H1 (cell line): ENCODE measurements around the gene SLC2A14.

Source experiments
- CTCF ChIP-seq, 3 experiments: IDR thresholded peaks; 1 replicate in 2 of 3; 2 replicates in 1 of 3; pipeline versions ENCODE4 v1.5.1 to v1.6.1; 2011; ENCODE audit warnings: low read length in 3 of 3, mild to moderate bottlenecking in 3 of 3, inconsistent platforms in 2 of 3, low read depth in 1 of 3, moderate library complexity in 1 of 3; ENCODE audit not compliant: insufficient read depth in 1 of 3; ENCODE audit errors: control extremely low read depth in 1 of 3
- EP300 ChIP-seq, 2 experiments: IDR thresholded peaks; 1 replicate in 1 of 2; 2 replicates in 1 of 2; pipeline ENCODE4 v1.6.1; 2011 to 2012; ENCODE audit warnings: low read depth in 2 of 2, low read length in 2 of 2, mild to moderate bottlenecking in 2 of 2, borderline replicate concordance in 1 of 2, inconsistent platforms in 1 of 2, moderate library complexity in 1 of 2
- JUN ChIP-seq: IDR thresholded peaks from 2 replicates; pipeline ENCODE4 v1.6.1; 2011; ENCODE audit warnings: low read depth, mild to moderate bottlenecking, improper control_type of control experiment, low read length
- POLR2A ChIP-seq, 2 experiments: IDR thresholded peaks; 1 replicate in 1 of 2; 2 replicates in 1 of 2; pipeline ENCODE4 v1.6.1; 2011; ENCODE audit warnings: low read depth in 2 of 2, low read length in 2 of 2, mild to moderate bottlenecking in 2 of 2; ENCODE audit errors: control extremely low read depth in 1 of 2
- POLR2AphosphoS5 ChIP-seq: IDR thresholded peaks from 2 replicates; pipeline ENCODE4 v1.6.1; 2011; ENCODE audit warnings: low read depth, low read length

- no peak for TF ChIP-seq CTCF (IDR thresholded peaks at IDR 0.05; ENCODE audit: control extremely low read depth in 1 of 3, insufficient read depth in 1 of 3, low read depth in 1 of 3, low read length in 3 of 3)
- TF ChIP-seq EP300 (IDR thresholded peaks at IDR 0.05; ENCODE audit: borderline replicate concordance in 1 of 2, low read depth in 2 of 2, low read length in 2 of 2), result no peak
- no peak for TF ChIP-seq POLR2A (IDR thresholded peaks at IDR 0.05; ENCODE audit: control extremely low read depth in 1 of 2, low read depth in 2 of 2, low read length in 2 of 2)
- TF ChIP-seq JUN, result no peak
- TF ChIP-seq POLR2AphosphoS5, result no peak
Observed at GRCh38 chr12:7879246-7879645, 6.5 kb upstream of the SLC2A14 start.
